ENCODE data around the gene FOXN3. TPM values are rescaled to one million over a fixed set of nuclear protein-coding genes. Genes with fewer than 3 reads are reported as not detected.
"Not testable (repeated sequence)": the region's sequence is repeated elsewhere in the genome, so short reads cannot be mapped to it uniquely, and the experiment has no call there.

FOXN3 gene
- total RNA-seq, 2 experiments from 2014 or later, result 70.3 to 72.7 TPM

DNA sequence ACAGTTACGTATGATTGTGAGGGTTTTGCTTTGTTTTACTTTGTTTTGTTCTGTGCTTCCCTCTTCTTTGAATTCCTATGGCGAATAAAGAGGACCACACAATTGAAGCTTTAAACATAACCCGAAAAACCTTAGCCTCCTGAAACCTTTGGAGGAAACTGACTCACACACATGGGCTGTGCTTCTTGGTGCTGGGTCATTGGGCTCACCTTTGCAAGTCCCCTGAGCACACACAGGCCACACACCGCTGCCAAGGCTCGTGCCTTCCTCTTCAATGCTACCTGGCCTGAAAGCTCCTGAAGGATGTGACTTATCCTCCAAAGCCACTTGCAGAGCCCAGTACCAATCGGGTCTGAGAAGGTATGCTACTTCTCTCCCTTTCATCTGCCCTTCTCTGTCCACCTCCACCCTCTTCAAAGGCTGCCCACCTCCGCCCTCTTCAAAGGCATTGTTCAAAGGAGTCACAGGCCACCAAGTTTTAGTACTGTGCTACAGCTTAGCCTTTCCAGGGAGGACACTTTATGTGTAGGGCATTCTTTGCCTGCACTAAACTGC lies 114.6 kb downstream of the FOXN3 start:
- H3K9me3 Mint-ChIP-seq (ENCODE audit: insufficient read depth), result no peaks in the 10 kb centered on the region
- H3K4me1 Mint-ChIP-seq (ENCODE audit: low read depth), result peaks cover 40% of the 10 kb centered on the region
- no peak for DNase-seq
- no peak for ATAC-seq
- ChIA-PET CTCF (no interaction called here), POLR2A (no interaction called here)
- H3K36me3 Mint-ChIP-seq (ENCODE audit: low read depth), result peaks cover 30% of the 10 kb centered on the region
- H3K27me3 Mint-ChIP-seq (ENCODE audit: low read depth), result no peaks in the 10 kb centered on the region
- no peak overlapping the region for H3K27ac Mint-ChIP-seq
- no peak overlapping the region for H3K4me3 Mint-ChIP-seq

DNA sequence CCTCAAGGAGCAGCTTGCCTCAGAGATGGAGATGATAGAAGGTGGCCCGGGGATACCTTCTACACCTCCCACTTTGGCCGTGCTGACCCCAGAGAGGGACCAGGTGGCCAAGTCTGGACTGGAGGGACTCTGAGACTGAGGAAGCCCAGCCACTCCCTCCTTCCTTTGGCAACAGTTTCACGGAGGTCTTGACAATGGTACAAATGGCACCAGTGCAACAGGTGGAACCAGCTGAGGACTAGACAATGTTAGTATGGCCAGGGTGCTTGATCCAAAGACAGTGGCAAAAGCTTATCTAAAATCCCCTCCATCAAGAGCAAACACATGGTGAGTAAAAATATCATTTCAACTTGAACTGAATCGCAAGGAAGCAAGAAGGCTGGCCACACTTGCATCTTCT lies 117.4 kb downstream of the FOXN3 start:
- CTCF ChIA-PET, result no interaction called here
- no peaks in the 10 kb centered on the region for H3K9me3 Mint-ChIP-seq (ENCODE audit: insufficient read depth)
- H3K27me3 Mint-ChIP-seq (ENCODE audit: low read depth), result no peaks in the 10 kb centered on the region
- H3K36me3 Mint-ChIP-seq (ENCODE audit: low read depth), result peaks cover 30% of the 10 kb centered on the region
- no peak overlapping the region for H3K27ac Mint-ChIP-seq
- POLR2A ChIA-PET, result no interaction called here
- H3K4me1 Mint-ChIP-seq (ENCODE audit: low read depth), result peaks cover 26% of the 10 kb centered on the region
- ATAC-seq (no peak), DNase-seq (no peak)
- no peak overlapping the region for H3K4me3 Mint-ChIP-seq

DNA sequence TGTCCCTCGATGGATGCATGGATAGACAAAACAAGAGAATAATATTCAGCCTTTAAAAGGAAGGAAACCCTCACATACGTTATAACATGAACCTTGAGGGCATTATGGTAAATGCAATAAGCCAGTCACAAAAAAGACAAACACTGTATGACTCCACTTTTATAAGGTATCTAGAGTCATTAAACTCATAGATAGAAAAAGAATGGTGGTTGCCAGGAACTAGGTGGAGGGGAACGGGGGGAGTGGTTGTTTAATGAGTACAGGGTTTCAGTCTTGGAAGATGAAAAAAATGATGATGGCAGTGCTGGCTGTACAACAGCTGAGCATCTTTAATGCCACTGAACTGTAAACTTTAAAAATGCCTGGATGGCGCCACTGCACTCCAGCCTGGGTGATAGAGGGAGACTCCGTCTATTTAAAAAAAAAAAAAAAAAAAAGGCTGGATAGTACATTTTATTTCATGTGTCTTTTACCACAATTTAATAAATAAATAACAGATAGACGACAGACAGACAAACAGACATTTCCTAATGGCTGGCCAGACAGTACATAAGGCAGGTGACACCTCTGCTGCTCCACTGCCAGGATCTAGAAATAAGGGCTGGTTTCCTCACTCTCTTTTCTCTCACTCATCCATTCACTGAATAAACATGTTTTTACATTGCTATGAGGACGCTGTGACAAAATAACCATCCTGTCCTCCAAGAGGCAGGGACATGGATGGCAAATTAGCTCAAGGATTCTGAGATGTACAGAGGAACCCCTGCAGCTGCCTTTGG lies 118.8 kb downstream of the FOXN3 start:
- H3K9me3 Mint-ChIP-seq (ENCODE audit: insufficient read depth), result no peaks in the 10 kb centered on the region
- H3K27ac Mint-ChIP-seq, result no peak overlapping the region
- DNase-seq (no peak), ATAC-seq (no peak)
- peaks cover 18% of the 10 kb centered on the region for H3K4me1 Mint-ChIP-seq (ENCODE audit: low read depth)
- CTCF ChIA-PET, result no interaction called here
- no peak overlapping the region for H3K4me3 Mint-ChIP-seq
- H3K27me3 Mint-ChIP-seq (ENCODE audit: low read depth), result no peaks in the 10 kb centered on the region
- H3K36me3 Mint-ChIP-seq (ENCODE audit: low read depth), result peaks cover 28% of the 10 kb centered on the region
- POLR2A ChIA-PET, result no interaction called here

DNA sequence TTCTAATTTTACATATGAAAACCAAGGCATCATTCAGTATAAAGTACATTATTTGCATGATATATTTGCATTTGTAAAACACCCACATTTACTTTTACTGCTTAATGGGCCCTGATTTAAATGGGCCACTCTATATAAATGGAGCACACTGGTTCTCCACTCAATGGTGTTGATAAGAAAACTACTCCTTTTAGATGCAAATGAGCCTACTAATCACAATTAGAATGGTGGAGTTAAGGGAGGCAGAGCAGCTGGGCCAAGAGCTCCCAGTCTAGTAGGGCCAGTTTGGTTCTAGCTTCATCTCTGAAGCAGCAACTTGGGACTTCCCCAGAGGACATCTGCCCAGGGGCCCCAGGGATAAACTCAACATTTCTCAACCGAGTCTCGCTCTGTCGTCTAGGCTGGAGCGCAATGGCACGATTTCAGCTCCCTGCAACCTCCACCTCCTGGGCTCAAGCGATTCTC lies 120.7 kb downstream of the FOXN3 start:
- CTCF ChIA-PET, result no interaction called here
- peaks cover 20% of the 10 kb centered on the region for H3K36me3 Mint-ChIP-seq (ENCODE audit: low read depth)
- POLR2A ChIA-PET, result no interaction called here

DNA sequence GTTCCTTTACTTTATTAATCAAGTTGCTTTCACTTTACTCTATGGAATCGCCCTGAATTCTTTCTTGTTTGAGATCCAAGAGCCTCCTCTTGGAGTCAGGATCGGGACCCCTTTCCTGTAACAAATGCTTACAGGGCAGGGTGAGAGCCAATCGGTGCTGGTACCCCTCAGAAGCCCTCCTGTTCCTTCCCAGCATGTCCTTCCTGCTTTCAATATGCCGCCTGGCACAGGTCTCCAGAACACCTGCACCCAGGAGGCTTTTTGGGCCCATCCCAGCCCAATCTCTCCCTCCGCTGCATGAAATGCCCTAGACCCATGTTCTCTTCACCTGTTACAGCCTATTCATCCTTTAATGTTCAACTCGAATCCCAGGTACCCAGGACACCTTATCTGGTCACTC lies 122.2 kb downstream of the FOXN3 start:
- Mint-ChIP-seq H3K9me3 (ENCODE audit: insufficient read depth) (no peaks in the 10 kb centered on the region), H3K36me3 (ENCODE audit: low read depth) (peaks cover 13% of the 10 kb centered on the region), H3K4me1 (ENCODE audit: low read depth) (peaks cover 25% of the 10 kb centered on the region), H3K4me3 (no peak overlapping the region), H3K27ac (no peak overlapping the region), H3K27me3 (ENCODE audit: low read depth) (no peaks in the 10 kb centered on the region)
- POLR2A ChIA-PET, result no interaction called here
- DNase-seq, result no peak
- ATAC-seq, result no peak
- CTCF ChIA-PET, result interaction anchor here (1.1 kb wide), 1 partner anchor 41 kb away, joined by 3 read pairs; no protein-coding TSS in a partner anchor

More for the DNA sequence above, 120.7 kb downstream of the FOXN3 start:
- ATAC-seq (no peak), DNase-seq (no peak)
- Mint-ChIP-seq H3K4me3 (no peak overlapping the region), H3K9me3 (ENCODE audit: insufficient read depth) (no peaks in the 10 kb centered on the region), H3K27me3 (ENCODE audit: low read depth) (no peaks in the 10 kb centered on the region), H3K27ac (peak overlapping the region; percentile 35), H3K4me1 (ENCODE audit: low read depth) (peaks cover 19% of the 10 kb centered on the region)

DNA sequence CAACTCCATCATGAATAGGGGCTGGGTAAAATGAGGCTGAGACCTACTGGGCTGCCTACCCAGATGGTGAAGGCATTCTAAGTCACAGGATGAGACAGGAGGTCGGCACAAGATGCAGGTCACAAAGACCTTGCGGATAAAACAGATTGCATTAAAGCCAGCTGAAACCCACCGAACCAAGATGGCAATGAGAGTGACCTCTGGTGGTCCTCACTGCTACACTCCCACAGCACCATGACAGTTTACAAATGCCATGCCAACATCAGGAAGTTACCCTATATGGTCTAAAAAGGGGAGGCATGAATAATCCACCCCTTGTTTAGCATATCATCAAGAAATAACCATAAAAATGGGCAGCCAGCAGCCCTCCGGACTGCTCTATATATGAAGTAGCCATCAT lies 122.6 kb downstream of the FOXN3 start:
- H3K36me3 Mint-ChIP-seq (ENCODE audit: low read depth); POLR2A ChIA-PET; H3K9me3 Mint-ChIP-seq (ENCODE audit: insufficient read depth); H3K27me3 Mint-ChIP-seq (ENCODE audit: low read depth); H3K4me3 Mint-ChIP-seq; ATAC-seq; H3K27ac Mint-ChIP-seq; DNase-seq: not testable (repeated sequence)
- CTCF ChIA-PET, result interaction anchor here (1.1 kb wide), 1 partner anchor 41 kb away, joined by 3 read pairs; no protein-coding TSS in a partner anchor
- peaks cover 25% of the 10 kb centered on the region for H3K4me1 Mint-ChIP-seq (ENCODE audit: low read depth)

DNA sequence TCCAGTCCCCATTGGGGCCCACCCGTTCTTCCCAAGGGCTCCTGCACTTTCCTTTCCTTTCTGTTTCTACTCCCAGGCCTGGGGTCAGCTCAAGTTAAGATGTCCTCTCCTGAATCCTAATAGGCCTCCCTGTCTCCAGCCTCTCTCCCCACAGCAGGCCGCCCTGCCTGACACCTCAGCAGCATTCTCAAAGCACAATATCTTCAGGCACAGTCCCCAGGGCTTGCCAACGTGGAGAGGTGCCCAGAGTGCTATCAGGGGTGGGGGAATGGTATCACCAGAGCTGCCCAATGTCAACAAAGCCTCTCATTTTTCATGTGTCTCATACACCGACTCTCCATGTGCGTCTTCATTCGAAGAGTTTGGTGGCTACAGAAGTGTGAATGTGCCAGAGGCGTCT lies 123.0 kb downstream of the FOXN3 start:
- Mint-ChIP-seq H3K9me3 (ENCODE audit: insufficient read depth) (no peaks in the 10 kb centered on the region), H3K4me3 (no peak overlapping the region), H3K27me3 (ENCODE audit: low read depth) (no peaks in the 10 kb centered on the region), H3K27ac (no peak overlapping the region), H3K36me3 (ENCODE audit: low read depth) (peaks cover 5% of the 10 kb centered on the region), H3K4me1 (ENCODE audit: low read depth) (peaks cover 25% of the 10 kb centered on the region)
- POLR2A ChIA-PET, result no interaction called here
- ATAC-seq, result no peak
- CTCF ChIA-PET, result no interaction called here
- DNase-seq, result no peak

DNA sequence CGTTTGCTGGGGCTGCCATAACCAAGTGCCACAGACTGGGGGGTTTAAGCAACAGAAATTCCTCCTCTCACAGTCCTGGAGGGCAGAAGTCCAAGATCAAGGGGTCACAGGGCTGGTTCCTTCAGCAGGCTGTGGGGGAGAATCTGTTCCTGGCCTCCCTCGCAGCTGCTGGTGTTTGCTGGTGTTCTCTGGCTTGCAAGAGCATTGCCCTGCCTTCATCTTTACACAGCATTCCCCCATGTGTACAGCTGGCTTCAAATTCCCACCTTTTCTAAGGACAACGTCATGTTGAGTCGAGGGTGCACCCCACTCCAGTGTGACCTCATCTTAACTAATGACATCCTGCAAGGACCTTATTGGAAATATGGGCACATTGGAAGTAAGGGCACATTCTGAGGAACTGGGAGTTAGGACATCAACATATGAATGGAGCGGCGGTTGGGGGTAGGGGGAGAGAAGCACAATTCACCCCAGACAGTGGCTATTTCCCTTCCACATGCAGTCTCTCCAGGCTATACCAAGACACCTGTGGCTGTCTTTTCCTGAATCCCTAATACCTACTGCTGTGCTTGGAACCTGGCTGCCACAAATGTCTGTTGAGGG lies 123.6 kb downstream of the FOXN3 start:
- Mint-ChIP-seq H3K4me3 (no peak overlapping the region), H3K36me3 (ENCODE audit: low read depth) (peaks cover 2% of the 10 kb centered on the region), H3K4me1 (ENCODE audit: low read depth) (peaks cover 25% of the 10 kb centered on the region), H3K27me3 (ENCODE audit: low read depth) (no peaks in the 10 kb centered on the region), H3K9me3 (ENCODE audit: insufficient read depth) (no peaks in the 10 kb centered on the region), H3K27ac (no peak overlapping the region)
- ATAC-seq (no peak), DNase-seq (no peak)
- ChIA-PET CTCF (no interaction called here), POLR2A (no interaction called here)

DNA sequence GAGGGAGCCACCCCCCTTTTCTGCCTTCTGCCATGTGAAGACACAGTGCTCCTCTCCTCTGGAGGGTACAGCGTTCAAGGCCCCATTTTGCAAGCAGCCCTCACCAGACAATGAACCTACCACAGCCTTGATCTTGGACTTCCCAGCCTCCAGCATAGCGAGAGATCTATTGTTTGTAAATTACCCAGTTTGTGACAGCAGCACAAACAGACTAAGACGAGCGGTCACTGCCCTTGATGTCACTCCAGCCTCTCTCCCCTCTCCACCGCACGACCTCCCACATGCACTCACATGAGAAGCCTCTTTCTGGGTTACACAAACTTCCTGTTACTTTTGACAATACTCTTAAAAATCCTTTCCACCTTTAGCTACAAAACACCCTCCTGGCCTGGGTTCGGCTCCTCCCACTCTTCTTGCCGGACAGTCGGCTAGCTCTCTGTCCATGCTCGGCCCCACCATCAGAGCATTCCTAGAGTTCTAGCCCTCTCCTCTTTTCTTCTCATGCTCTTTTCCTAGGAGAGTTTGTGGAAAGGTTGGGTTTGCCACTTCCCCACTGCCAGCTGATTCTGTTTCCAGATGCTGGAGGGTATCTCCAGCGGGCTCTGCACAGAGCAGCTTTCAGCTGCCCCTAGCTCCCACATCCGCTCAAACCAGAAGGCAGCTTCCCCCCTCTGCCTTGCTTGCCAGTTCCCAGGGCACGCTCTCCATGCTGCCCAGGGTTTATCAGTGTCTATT lies 124.3 kb downstream of the FOXN3 start:
- CTCF ChIA-PET, result no interaction called here
- Mint-ChIP-seq H3K4me1 (ENCODE audit: low read depth) (peaks cover 29% of the 10 kb centered on the region), H3K27me3 (ENCODE audit: low read depth) (no peaks in the 10 kb centered on the region), H3K36me3 (ENCODE audit: low read depth) (no peaks in the 10 kb centered on the region), H3K4me3 (no peak overlapping the region), H3K9me3 (ENCODE audit: insufficient read depth) (no peaks in the 10 kb centered on the region), H3K27ac (peak overlapping the region; percentile 17)
- DNase-seq (no peak), ATAC-seq (no peak)
- POLR2A ChIA-PET, result interaction anchor here (0.5 kb wide), 1 partner anchor 201 kb away, joined by 3 read pairs; no protein-coding TSS in a partner anchor

DNA sequence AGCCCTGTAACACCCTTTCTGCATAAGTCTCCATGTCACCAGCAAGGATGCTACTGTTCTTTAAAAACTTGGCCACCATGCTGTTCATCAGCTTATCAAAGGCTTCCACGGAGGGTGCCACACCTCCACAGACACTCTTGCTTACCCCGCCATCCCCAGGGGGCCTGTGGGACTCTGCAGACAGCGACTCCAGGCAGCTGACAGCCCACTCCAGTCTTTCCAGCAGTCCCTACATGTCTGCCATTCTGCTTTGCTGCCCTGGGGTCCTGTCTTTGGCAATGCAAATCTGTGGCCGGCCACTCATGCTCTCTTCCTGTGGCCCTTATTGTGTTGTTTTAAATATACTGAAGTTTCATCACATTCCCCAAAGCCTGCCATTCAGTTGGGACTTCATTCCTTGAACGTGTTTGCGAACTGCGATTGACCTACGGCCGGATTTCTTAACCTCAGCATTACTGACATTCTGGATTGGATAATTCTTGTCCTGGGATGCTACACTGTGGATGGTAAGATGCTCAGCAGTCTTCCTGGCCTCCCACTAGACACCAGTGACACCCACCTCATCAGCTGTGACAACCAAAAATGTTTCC lies 125.6 kb downstream of the FOXN3 start:
- DNase-seq (no peak), ATAC-seq (no peak)
- POLR2A ChIA-PET, result no interaction called here
- CTCF ChIA-PET, result no interaction called here
- Mint-ChIP-seq H3K4me1 (ENCODE audit: low read depth) (peaks cover 39% of the 10 kb centered on the region), H3K27ac (no peak overlapping the region), H3K36me3 (ENCODE audit: low read depth) (peaks cover 2% of the 10 kb centered on the region), H3K27me3 (ENCODE audit: low read depth) (no peaks in the 10 kb centered on the region), H3K4me3 (no peak overlapping the region), H3K9me3 (ENCODE audit: insufficient read depth) (no peaks in the 10 kb centered on the region)

DNA sequence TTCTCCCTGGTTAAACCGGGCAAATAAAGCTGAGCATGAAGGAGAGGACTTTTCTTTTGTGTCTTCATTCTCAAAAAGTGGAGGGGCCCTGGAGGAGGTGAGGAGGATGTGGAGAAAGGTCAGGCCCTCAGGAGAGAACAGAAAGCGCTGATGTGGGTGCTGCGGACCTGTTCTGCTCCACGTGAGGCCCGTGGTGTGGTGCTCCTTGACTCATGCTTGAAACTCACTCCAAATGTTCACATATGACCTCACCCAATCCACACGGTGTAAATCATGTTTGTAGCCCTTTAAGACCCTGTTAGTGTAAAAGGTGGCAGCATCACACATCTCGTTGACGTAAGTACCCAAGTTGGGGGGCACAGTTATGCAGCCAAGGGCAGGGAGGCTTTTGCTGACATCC lies 126.2 kb downstream of the FOXN3 start:
- H3K4me1 Mint-ChIP-seq (ENCODE audit: low read depth), result peaks cover 39% of the 10 kb centered on the region
- peaks cover 2% of the 10 kb centered on the region for H3K36me3 Mint-ChIP-seq (ENCODE audit: low read depth)
- ChIA-PET CTCF (no interaction called here), POLR2A (no interaction called here)
- H3K9me3 Mint-ChIP-seq (ENCODE audit: insufficient read depth), result no peaks in the 10 kb centered on the region
- H3K27ac Mint-ChIP-seq, result no peak overlapping the region
- DNase-seq (no peak), ATAC-seq (no peak)
- no peak overlapping the region for H3K4me3 Mint-ChIP-seq
- H3K27me3 Mint-ChIP-seq (ENCODE audit: low read depth), result no peaks in the 10 kb centered on the region

DNA sequence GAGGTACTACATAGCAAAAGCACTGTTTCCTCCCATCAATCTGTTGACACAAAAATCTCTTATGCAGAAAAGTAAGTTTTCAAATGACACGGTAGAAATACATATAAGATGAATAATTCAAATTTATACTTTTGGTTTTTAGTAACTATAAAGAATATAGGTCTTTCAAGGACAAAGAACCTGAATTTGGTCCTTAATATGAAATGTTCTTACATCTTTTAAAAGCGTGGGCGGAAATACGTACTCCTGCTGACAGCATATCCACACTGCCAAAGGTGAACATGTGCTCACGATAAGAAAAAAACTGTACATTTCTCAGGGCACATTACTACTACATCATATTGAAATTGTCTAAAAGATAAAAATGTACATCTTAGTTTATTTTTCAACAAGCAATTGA lies 127.6 kb downstream of the FOXN3 start:
- POLR2A ChIA-PET, result no interaction called here
- H3K36me3 Mint-ChIP-seq (ENCODE audit: low read depth), result peaks cover 4% of the 10 kb centered on the region
- no peaks in the 10 kb centered on the region for H3K9me3 Mint-ChIP-seq (ENCODE audit: insufficient read depth)
- DNase-seq, result no peak
- ATAC-seq, result no peak
- peaks cover 44% of the 10 kb centered on the region for H3K4me1 Mint-ChIP-seq (ENCODE audit: low read depth)
- H3K4me3 Mint-ChIP-seq, result no peak overlapping the region
- CTCF ChIA-PET, result no interaction called here
- H3K27me3 Mint-ChIP-seq (ENCODE audit: low read depth), result no peaks in the 10 kb centered on the region
- H3K27ac Mint-ChIP-seq, result no peak overlapping the region
